GM18498 (cell line): ENCODE measurements around the gene ODF4.
"Not testable (repeated sequence)": the region's sequence is repeated elsewhere in the genome, so short reads cannot be mapped to it uniquely, and the experiment has no call there.

ENCODE experiments used
- ATAC-seq: cut with Tn5 transposase; IDR thresholded peaks from one replicate; pipeline ENCODE4 v1.9.1; 2021; ENCODE audit warnings: mild to moderate bottlenecking, moderate library complexity; ENCODE audit not compliant: unreplicated experiment

ODF4 gene

GRCh38 chr17:8365143-8365542 is 25.5 kb downstream of the ODF4 start:
- no peak for ATAC-seq

DNA sequence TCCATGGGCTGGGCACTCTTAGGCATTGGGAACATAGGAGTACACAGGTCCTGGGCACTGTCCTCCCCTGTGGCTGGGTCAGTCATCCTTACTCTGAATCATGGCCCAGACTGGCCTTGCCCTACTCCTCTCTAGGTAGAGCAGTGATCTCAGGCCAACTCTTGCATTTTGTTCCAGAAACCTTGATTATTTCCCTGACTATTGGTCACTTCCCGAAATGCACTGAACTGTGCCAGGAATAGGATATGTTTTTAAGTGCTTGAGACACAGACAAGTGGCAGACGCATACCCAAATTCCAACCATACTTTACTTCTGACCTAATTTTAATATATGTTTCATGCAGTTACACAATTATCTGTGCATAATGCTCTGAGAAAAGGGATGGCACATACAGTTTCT is 26.6 kb downstream of the ODF4 start:
- no peak for ATAC-seq

DNA sequence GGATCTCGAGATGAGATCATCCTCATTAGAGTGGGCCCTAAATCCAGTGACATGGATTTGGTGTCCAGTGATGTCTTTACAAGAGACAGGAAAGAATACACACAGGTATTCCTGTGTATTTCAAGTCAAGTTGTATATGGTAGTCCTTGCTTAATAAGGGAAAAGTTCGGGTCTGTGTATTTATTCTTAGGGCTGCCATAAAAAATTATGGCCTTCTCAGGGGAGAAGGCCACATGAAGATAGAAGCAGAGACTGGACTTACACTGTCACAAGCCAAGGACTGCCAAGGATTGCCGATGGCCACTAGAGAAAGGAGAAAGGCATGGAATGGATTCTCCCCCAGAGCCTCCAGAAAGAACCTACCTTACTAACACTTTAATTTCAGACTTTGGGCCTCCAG is 28.6 kb downstream of the ODF4 start:
- ATAC-seq, result no peak

- ATAC-seq, result no peak
Measured at GRCh38 chr17:8369944-8370343, 30.3 kb downstream of the ODF4 start.

- ATAC-seq, result no peak
Measured at GRCh38 chr17:8371786-8372185, 32.1 kb downstream of the ODF4 start.

DNA sequence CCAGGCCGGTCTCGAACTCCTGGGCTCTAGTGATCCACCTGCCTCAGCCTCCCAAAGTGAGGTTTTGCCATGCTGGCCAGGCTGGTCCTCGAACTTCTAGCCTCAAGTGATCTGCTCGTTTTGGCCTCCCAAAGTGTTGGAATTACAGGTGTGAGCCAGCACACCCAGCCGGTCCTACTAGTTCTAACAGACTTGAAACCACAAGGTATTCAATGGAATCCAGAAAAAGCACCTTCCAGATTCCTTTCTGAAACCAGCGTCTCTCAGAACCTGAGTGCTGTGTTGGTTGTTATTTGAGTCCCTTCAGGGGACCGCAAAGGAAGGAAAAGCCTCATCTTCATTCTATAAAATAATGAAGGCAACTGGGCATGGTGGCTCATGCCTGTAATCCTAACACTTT is 32.8 kb downstream of the ODF4 start:
- ATAC-seq, result no peak

- not testable (repeated sequence) for ATAC-seq
Measured at GRCh38 chr17:8373856-8374255, 34.2 kb downstream of the ODF4 start.

- no peak for ATAC-seq
Measured at GRCh38 chr17:8375738-8376259, 36.2 kb downstream of the ODF4 start.

GRCh38 chr17:8376271-8377067 is 36.8 kb downstream of the ODF4 start, which contains the start of gene KRABD2:
KRABD2 (minus strand) TSS chr17:8376704.
- peak; percentile 92 for ATAC-seq

DNA sequence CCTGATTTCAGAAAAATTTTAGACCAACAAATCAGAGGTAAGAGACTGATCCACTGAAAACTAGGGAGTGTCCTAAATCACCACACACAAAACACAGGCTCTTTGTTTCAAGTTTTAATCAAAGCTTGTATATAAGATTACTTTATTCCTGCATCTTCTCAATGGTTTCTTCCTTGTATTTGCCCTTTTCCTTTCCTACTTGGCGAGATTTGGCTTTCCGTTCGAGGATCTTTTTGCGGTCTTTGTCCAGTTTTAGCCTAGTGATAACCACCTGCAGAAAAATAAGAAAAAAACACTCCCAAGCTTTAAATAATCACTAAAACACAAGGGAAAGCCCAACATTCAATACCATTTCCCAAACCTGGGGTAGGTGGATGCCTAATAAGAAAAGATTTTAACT is 37.8 kb downstream of the ODF4 start:
- no peak for ATAC-seq

DNA sequence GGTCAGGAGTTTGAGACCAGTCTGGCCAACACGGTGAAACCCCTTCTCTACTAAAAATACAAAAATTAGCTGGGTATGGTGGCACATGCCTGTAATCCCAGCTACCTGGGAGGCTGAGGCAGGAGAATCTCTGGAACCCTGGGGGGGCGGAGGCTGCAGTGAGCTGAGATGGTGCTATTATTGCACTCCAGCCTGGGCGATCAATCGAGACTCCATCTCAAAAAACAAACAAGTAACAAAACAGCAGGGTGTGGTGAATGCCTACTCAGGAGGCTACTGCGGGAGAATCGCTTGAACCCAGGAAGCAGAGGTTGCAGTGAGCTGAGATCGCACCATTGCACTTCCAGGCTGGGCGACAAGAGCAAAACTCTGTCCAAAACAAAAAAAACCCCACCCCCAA is 38.5 kb downstream of the ODF4 start:
- not testable (repeated sequence) for ATAC-seq

DNA sequence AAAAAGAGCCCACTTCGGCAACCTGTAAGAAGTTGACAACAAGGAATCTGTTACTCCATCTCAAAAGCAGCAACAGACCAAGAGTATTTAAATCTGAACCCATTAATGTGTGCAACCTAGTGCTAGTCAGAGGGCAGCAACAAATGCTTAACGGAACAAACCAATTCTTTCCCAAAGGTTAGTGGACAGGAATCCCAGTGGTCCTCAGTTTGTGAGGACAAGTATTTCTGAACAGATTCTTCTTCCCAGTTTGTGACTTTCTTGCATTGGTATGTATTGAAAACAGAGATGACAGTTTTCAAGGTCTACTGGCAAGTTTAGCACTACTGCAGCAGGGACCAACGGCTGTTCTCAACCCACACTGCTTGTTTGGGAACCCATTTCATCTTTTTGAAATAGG is 40.4 kb downstream of the ODF4 start:
- no peak for ATAC-seq

GRCh38 chr17:8382052-8382879 is 42.6 kb downstream of the ODF4 start:
- no peak for ATAC-seq

DNA sequence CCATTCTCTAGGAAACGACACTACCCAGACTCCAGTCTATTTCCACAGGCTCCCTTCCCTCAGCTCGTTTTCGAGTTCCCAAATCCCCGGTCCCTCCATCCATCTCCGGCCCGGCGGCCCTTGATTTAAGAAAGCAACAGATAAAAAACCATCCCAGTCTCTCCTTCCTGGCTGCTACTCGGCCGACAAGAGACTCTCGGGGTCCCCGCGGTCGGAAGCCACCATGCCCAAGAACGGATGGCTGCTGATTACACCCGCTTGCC is 43.2 kb downstream of the ODF4 start:
- no peak for ATAC-seq

DNA sequence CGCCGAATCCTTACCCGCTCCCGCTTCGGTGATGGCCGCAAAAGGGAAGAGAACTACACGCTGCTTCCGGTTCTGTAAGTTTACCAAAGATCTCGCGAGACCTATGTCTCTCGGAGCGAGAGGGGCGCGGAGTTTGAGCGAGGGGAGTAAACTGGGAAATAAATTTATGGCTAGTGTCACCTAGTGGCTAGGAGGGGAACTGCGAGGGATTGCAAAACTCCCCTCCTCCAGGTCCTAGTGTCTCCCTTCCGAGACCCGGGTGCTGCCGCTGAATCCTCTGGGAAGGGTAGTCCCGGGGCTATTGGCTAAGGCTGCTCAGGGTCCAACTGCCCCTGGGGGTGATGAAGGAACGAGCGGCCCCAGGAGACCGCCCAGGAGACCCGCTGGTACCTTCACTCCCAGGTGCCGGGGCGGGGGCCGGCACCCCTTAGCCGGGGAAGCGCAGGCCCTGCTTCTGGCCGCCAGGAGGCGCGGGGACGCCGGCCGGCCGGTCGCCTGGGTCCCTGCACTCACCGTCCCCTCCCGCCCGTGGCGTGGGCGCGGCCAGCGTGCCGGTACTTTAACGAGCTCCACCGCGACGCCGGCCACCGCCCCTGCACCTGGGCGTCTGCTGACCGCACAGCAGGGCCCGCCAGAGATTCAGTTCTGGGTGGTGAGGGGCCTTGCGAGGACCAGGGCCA is 43.6 kb downstream of the ODF4 start, which contains the start of gene RPL26:
TSS of gene RPL26 (minus strand) at position 51 of the 680 bp plus-strand sequence. CDS start 883 bp downstream, outside the sequence.
- peak; percentile 91 for ATAC-seq

DNA sequence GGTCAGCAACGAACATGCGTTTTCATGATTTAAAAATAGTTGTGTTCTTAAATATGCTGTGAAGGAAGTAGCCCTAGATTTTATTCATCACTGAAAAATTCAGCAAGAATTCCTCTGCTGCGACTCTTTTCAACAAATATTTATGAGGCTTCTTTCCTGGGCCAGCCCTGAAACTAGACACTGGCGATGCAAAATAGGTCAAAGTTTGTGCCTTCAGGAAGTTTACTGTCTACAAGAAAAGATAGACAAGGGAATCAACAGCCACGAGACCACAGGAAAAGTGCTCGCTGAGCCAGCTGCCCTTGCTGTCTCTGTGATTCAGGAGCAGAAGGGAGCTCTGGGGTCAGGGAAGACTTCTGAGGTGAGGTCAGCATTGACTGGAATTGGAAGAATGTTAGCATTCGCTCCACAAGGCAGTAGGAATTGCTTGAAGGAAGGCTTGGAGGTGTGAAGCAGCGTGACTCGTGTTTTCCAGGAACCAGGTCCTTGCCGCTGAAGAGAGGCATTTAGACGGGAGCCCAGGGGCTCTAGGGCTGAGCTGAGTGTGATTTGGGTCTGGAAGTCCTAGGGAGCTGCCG is 45.2 kb downstream of the ODF4 start:
- ATAC-seq, result no peak

GRCh38 chr17:8386841-8387240 is 47.2 kb downstream of the ODF4 start:
- no peak for ATAC-seq

- ATAC-seq, result no peak
Measured at GRCh38 chr17:8387914-8388651, 48.4 kb downstream of the ODF4 start.

DNA sequence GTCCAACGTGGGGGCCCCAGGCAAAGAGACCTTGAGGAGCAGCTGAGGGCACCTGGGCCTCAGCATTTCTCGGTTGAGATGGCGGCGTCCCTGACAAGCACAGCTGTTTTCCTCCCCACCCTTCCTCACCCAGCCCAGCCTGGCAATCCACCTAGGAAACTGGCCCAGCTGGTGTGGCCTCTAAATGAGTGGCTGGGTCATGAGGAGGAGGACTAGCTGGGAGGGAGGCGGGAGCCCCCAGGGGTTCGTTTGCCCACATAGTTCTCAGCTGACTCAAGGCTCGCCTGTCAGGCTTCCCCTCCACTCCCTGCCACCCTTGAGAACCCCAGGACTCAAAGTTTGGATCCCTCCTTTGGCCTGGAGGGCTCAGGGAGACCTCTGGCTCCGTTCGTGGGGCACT is 52.1 kb downstream of the ODF4 start:
- no peak for ATAC-seq

GRCh38 chr17:8392274-8392673 is 52.6 kb downstream of the ODF4 start:
- no peak for ATAC-seq
